B cell (primary cell): Measurements from ENCODE around the gene AGRN. TPM values are rescaled to one million over a fixed set of nuclear protein-coding genes. Genes with fewer than 3 reads are reported as not detected.
"Not testable (repeated sequence)": the region's sequence is repeated elsewhere in the genome, so short reads cannot be mapped to it uniquely, and the experiment has no call there.

Experiments
- ATAC-seq: fragments of 200-7000 bp; cut with Tn5 transposase; one replicate; pipeline ENCODE4 v1.10.0; 2021; ENCODE audit warnings: low read depth, mild to moderate bottlenecking, moderate number of reproducible peaks, moderate library complexity
- CTCF ChIA-PET: fragments of 350-600 bp; sonication (Branson Sonifier 250); formaldehyde crosslinking; loops from one replicate; lab custom pipeline; 2021; ENCODE audit warnings: antibody characterized with exemption, inconsistent platforms; lab: Charles Lee
- POLR2A ChIA-PET: fragments of 350-600 bp; sonication (Branson Sonifier 250); formaldehyde crosslinking; loops from one replicate; lab custom pipeline; 2021; ENCODE audit warnings: antibody characterized with exemption; lab: Charles Lee
- DNase-seq: peaks from one replicate; pipeline ENCODE4 v3.0.0; 2013
- H2AFZ ChIP-seq: 2 replicates; pipeline ENCODE4 v1.6.1; 2012; ENCODE audit warnings: mild to moderate bottlenecking, low read depth, low read length; ENCODE audit not compliant: insufficient read depth, poor library complexity, severe bottlenecking
- H3K27ac ChIP-seq, 2 donors: 1 replicate in 1 of 2; 2 replicates in 1 of 2; pipeline ENCODE4 v1.5.1; 2012 to 2013; ENCODE audit warnings: low read length in 2 of 2, mild to moderate bottlenecking in 2 of 2, moderate library complexity in 1 of 2
- H3K27me3 ChIP-seq, 4 experiments: fragments of 200-600 bp in 1 of 4; sonication (generic) in 1 of 4; replicated peaks in 1 of 4; 1 replicate in 2 of 4; 2 replicates in 2 of 4; pipeline versions ENCODE4 v1.6.1 to v1.7.0; 2013 to 2016; ENCODE audit warnings: low read length in 3 of 4, mild to moderate bottlenecking in 2 of 4, mixed read lengths in 1 of 4, moderate library complexity in 1 of 4; ENCODE audit not compliant: insufficient read depth in 4 of 4, control insufficient read depth in 3 of 4; ENCODE audit errors: control extremely low read depth in 1 of 4
- H3K36me3 ChIP-seq, 2 experiments: replicated peaks in 1 of 2; 1 replicate in 1 of 2; 2 replicates in 1 of 2; pipeline versions ENCODE4 v1.6.1 to v1.7.1; 2013; ENCODE audit warnings: low read length in 1 of 2; ENCODE audit not compliant: insufficient read depth in 2 of 2, control insufficient read depth in 1 of 2; ENCODE audit errors: control extremely low read depth in 1 of 2, extremely low read depth in 1 of 2
- H3K4me1 ChIP-seq, 2 donors: fragments of 200-600 bp in 1 of 2; sonication (generic) in 1 of 2; 1 replicate in 1 of 2; 2 replicates in 1 of 2; pipeline versions ENCODE4 v1.5.1 to v1.6.1; 2013 to 2017; ENCODE audit warnings: low read length in 2 of 2; ENCODE audit not compliant: control insufficient read depth in 2 of 2, insufficient read depth in 2 of 2
- H3K4me2 ChIP-seq: replicated peaks from 2 replicates; pipeline ENCODE3; 2012; ENCODE audit warnings: mild to moderate bottlenecking, low read depth, low read length; ENCODE audit not compliant: poor library complexity, severe bottlenecking
- H3K4me3 ChIP-seq, 5 experiments: fragments of 200-600 bp in 1 of 5; sonication (generic) in 1 of 5; 1 replicate in 3 of 5; 2 replicates in 2 of 5; pipeline versions ENCODE4 v1.5.1 to v1.7.0; 2011 to 2016; ENCODE audit warnings: low read length in 4 of 5, mild to moderate bottlenecking in 4 of 5, low read depth in 2 of 5, control low read depth in 1 of 5, moderate library complexity in 1 of 5; ENCODE audit not compliant: insufficient read depth in 1 of 5; ENCODE audit errors: control extremely low read depth in 1 of 5, extremely low read depth in 1 of 5
- H3K79me2 ChIP-seq: fragments of 200-600 bp; sonication (generic); one replicate; pipeline ENCODE4 v1.6.0; 2016; ENCODE audit warnings: low read length; ENCODE audit not compliant: control insufficient read depth, insufficient read depth
- H3K9ac ChIP-seq: fragments of 200-600 bp; sonication (generic); 2 replicates; pipeline ENCODE4 v1.6.1; 2017; ENCODE audit warnings: mild to moderate bottlenecking, low read length, moderate library complexity
- H3K9me3 ChIP-seq, 3 donors: one replicate each; pipeline versions ENCODE4 v1.6.1 to v1.7.1; 2013; ENCODE audit warnings: low read length in 2 of 3; ENCODE audit not compliant: control insufficient read depth in 2 of 3, insufficient read depth in 1 of 3; ENCODE audit errors: control extremely low read depth in 1 of 3
- H4K20me1 ChIP-seq: 2 replicates; pipeline ENCODE4 v1.6.0; 2012; ENCODE audit warnings: mild to moderate bottlenecking, low read length; ENCODE audit not compliant: insufficient read depth, control insufficient read depth, poor library complexity, severe bottlenecking
- H3K27ac Mint-ChIP-seq: one replicate; pipeline ENCODE4 v1.8.0; 2021; ENCODE audit warnings: mixed read lengths
- H3K27me3 Mint-ChIP-seq: one replicate; pipeline ENCODE4 v1.8.0; 2021; ENCODE audit warnings: mixed read lengths
- H3K4me1 Mint-ChIP-seq: one replicate; pipeline ENCODE4 v1.8.0; 2021; ENCODE audit warnings: mixed read lengths
- H3K4me3 Mint-ChIP-seq: one replicate; pipeline ENCODE4 v1.8.0; 2021; ENCODE audit warnings: mixed read lengths
- H3K9me3 Mint-ChIP-seq: one replicate; pipeline ENCODE4 v1.8.0; 2022; ENCODE audit warnings: mixed read lengths; ENCODE audit not compliant: insufficient read depth
- CTCF ChIP-seq: fragments of 200-600 bp; IDR thresholded peaks from one replicate; pipeline ENCODE4 v1.8.0; 2022; ENCODE audit warnings: antibody characterized with exemption, mild to moderate bottlenecking
- EZH2 ChIP-seq: IDR thresholded peaks from 2 replicates; pipeline ENCODE4 v1.6.1; 2012; ENCODE audit warnings: borderline replicate concordance, low read depth, mild to moderate bottlenecking, moderate library complexity, low read length; ENCODE audit not compliant: insufficient read depth, poor library complexity, severe bottlenecking
- WGBS: methylation state at CpG from one replicate; pipeline ENCODE4 v1.1.5; 2013; ENCODE audit warnings: missing lambda C conversion rate; ENCODE audit not compliant: insufficient coverage; 5-methylcytosine and 5-hydroxymethylcytosine counted together
- intact Hi-C: fragments of 100-400 bp; cut with micrococcal nuclease; formaldehyde crosslinking; loops from one replicate; pipeline ENCODE4 v1.10.0; 2022
- polyA plus RNA-seq: library from polyadenylated mRNA; depleted of rRNA; stranded (reverse); fragments of >200 nt; gene quantifications from 2 replicates; pipeline ENCODE4 v1.2.3, GENCODE V29; 2012
- total RNA-seq, 2 donors: library from RNA; stranded (reverse); fragments of 120-200 nt in 1 of 2; gene quantifications; 1 replicate in 1 of 2; 2 replicates in 1 of 2; pipeline versions ENCODE4 v1.2.3 to v1.2.4, GENCODE V29; 2013 to 2022

The AGRN gene
- total and polyA plus RNA-seq, 2 donors (not counting 1 experiment from before 2014, with no cell fraction given) = 7.3 to 31.3 TPM

GRCh38 chr1:993379-993995 lies 26.4 kb upstream of the AGRN start:
- peaks cover 4% of the 10 kb centered on the region for H3K4me1 Mint-ChIP-seq
- H3K27me3 Mint-ChIP-seq = peaks cover 39% of the 10 kb centered on the region
- Histone ChIP-seq H3K9me3 (peaks cover 0 to 26% (median 3%) of the 10 kb centered on the region in 3 donors), H3K36me3 (no peaks in the 10 kb centered on the region), H3K79me2 (no peaks in the 10 kb centered on the region), H3K4me2 (no peak overlapping the region), H3K4me1 (peaks cover 7 to 12% of the 10 kb centered on the region in 2 donors), H3K27me3 (peaks cover 0 to 47% (median 14%) of the 10 kb centered on the region in 4 experiments), H4K20me1 (no peaks in the 10 kb centered on the region), H3K4me3 (no peak overlapping the region), H3K27ac (no peak overlapping the region), H2AFZ (no peak overlapping the region), H3K9ac (no peak overlapping the region)
- no peaks in the 10 kb centered on the region for H3K9me3 Mint-ChIP-seq
- WGBS = 64% methylated on average over 9 of the region's 15 CpGs
- intact Hi-C loops = no loop called here
- no peak for ATAC-seq
- no peak overlapping the region for H3K27ac Mint-ChIP-seq
- no peak for DNase-seq
- TF ChIP-seq CTCF = no peak
- no peak for TF ChIP-seq EZH2
- no peak overlapping the region for H3K4me3 Mint-ChIP-seq
- ChIA-PET CTCF (interaction anchor here (2.4 kb wide), 1 partner anchor 9 kb away, joined by 9 read pairs; no protein-coding TSS in a partner anchor), POLR2A (no interaction called here)

- 81% methylated on average over 4 of the region's 6 CpGs for WGBS
- H3K27me3 ChIP-seq = peaks cover 0 to 52% (median 15%) of the 10 kb centered on the region in 4 experiments
- H3K4me1 ChIP-seq = peaks cover 14 to 18% of the 10 kb centered on the region in 2 donors
- POLR2A ChIA-PET, H3K4me2 ChIP-seq, intact Hi-C loops, ATAC-seq, H3K4me3 Mint-ChIP-seq, H3K9ac ChIP-seq, H2AFZ ChIP-seq, H3K4me3 ChIP-seq, H3K27ac Mint-ChIP-seq, H3K79me2 ChIP-seq, H4K20me1 ChIP-seq, H3K36me3 ChIP-seq, H3K4me1 Mint-ChIP-seq, H3K9me3 Mint-ChIP-seq, H3K27ac ChIP-seq, DNase-seq: not testable (repeated sequence)
- H3K9me3 ChIP-seq = peaks cover 0 to 28% (median 3%) of the 10 kb centered on the region in 3 donors
- H3K27me3 Mint-ChIP-seq = peaks cover 35% of the 10 kb centered on the region
- CTCF ChIA-PET = interaction anchor here (2.4 kb wide), 1 partner anchor 10 kb away, joined by 9 read pairs; no protein-coding TSS in a partner anchor
Measured at GRCh38 chr1:994546-994945, 25.4 kb upstream of the AGRN start.
